ENCODE results near the gene NRXN2. TPM values are rescaled to one million over a fixed set of nuclear protein-coding genes. Genes with fewer than 3 reads are reported as not detected.

Gene NRXN2
- total and polyA plus RNA-seq, 2 of the 13 experiments (the other 11 are each of a cell fraction or from before 2014, with no cell fraction given), result not detected

GRCh38 chr11:64647019-64647779 is 75.8 kb downstream of the NRXN2 start:
- H3K9ac ChIP-seq (ENCODE audit: insufficient read depth, low read depth, low read length), result no peak overlapping the region
- H3K9me3 ChIP-seq (ENCODE audit: low read length), result no peaks in the 10 kb centered on the region
- no peak overlapping the region for H3K4me3 ChIP-seq (replicated peaks in 1 of 3; ENCODE audit: insufficient read depth in 1 of 3, low read depth in 2 of 3, low read length in 3 of 3)
- H3K4me1 ChIP-seq (ENCODE audit: insufficient read depth, low read length), result no peaks in the 10 kb centered on the region
- POLR2A ChIA-PET, result no interaction called here
- CTCF ChIA-PET (ENCODE audit: low intra/inter-chr PET ratio, low total read pairs), result no interaction called here
- intact Hi-C loops (cut with micrococcal nuclease; ENCODE audit: unreplicated experiment), result no loop called here
- in situ Hi-C loops (cut with HindIII; ENCODE audit: extremely low pct_ligation_motif_present, low pct_unique_long_range_greater_than_20kb), result no loop called here
- no peaks in the 10 kb centered on the region for H3K79me2 ChIP-seq (ENCODE audit: insufficient read depth, low read length)
- H2AFZ ChIP-seq (ENCODE audit: low read length), result no peak overlapping the region
- H3K27ac ChIP-seq (ENCODE audit: extremely low read length, insufficient read depth, low read length), result no peak overlapping the region
- 17% methylated on average over 8 of the region's 9 CpGs for WGBS (ENCODE audit: low lambda C conversion rate)
- no peak for TF ChIP-seq ISL2 (CRISPR knock-in tag; IDR thresholded peaks at IDR 0.05)
- no peak for TF ChIP-seq REXO4 (CRISPR knock-in tag; IDR thresholded peaks at IDR 0.05; ENCODE audit: borderline replicate concordance)
- TF ChIP-seq ARID3A (IDR thresholded peaks at IDR 0.05; ENCODE audit: low read depth, low read length), result no peak
- no peak for TF ChIP-seq ZNF138 (CRISPR knock-in tag; IDR thresholded peaks at IDR 0.05; ENCODE audit: low read depth)
- TF ChIP-seq MTF2 (CRISPR knock-in tag; IDR thresholded peaks at IDR 0.05; ENCODE audit: borderline replicate concordance), result no peak
- TF ChIP-seq PRMT3 (CRISPR knock-in tag; IDR thresholded peaks at IDR 0.05; ENCODE audit: borderline replicate concordance, low read depth), result no peak
- TF ChIP-seq, protein P1, sequence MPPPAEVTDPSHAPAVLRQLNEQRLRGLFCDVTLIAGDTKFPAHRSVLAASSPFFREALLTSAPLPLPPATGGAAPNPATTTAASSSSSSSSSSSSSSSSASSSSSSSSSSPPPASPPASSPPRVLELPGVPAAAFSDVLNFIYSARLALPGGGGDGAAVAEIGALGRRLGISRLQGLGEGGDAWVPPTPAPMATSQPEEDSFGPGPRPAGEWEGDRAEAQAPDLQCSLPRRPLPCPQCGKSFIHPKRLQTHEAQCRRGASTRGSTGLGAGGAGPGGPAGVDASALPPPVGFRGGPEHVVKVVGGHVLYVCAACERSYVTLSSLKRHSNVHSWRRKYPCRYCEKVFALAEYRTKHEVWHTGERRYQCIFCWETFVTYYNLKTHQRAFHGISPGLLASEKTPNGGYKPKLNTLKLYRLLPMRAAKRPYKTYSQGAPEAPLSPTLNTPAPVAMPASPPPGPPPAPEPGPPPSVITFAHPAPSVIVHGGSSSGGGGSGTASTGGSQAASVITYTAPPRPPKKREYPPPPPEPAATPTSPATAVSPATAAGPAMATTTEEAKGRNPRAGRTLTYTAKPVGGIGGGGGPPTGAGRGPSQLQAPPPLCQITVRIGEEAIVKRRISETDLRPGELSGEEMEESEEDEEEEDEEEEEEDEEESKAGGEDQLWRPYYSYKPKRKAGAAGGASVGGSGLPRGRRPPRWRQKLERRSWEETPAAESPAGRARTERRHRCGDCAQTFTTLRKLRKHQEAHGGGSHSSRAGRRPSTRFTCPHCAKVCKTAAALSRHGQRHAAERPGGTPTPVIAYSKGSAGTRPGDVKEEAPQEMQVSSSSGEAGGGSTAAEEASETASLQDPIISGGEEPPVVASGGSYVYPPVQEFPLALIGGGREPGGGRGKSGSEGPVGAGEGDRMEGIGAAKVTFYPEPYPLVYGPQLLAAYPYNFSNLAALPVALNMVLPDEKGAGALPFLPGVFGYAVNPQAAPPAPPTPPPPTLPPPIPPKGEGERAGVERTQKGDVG (CRISPR knock-in tag; IDR thresholded peaks at IDR 0.05; ENCODE audit: borderline replicate concordance), result no peak
- TF ChIP-seq ZFP36L2 (CRISPR knock-in tag; IDR thresholded peaks at IDR 0.05), result no peak
- TF ChIP-seq SMAD9 (CRISPR knock-in tag; IDR thresholded peaks at IDR 0.05), result no peak
- no peak for TF ChIP-seq ZNF614 (CRISPR knock-in tag; IDR thresholded peaks at IDR 0.05; ENCODE audit: borderline replicate concordance)
- TF ChIP-seq ZNF354B (CRISPR knock-in tag; IDR thresholded peaks at IDR 0.05), result no peak
- no peak for ATAC-seq
- no peaks in the 10 kb centered on the region for H3K36me3 ChIP-seq (replicated peaks in 1 of 2; ENCODE audit: control insufficient read depth in 1 of 2, insufficient read depth in 2 of 2, low read length in 2 of 2)
- H3K27me3 ChIP-seq (ENCODE audit: control insufficient read depth in 1 of 2, insufficient read depth in 2 of 2, low read length in 2 of 2), result peaks cover 12 to 51% of the 10 kb centered on the region in 2 experiments; a peak in 4 of 5 replicates
- H3K4me2 ChIP-seq (ENCODE audit: low read depth, low read length), result no peak overlapping the region
- no TSS peak for BruUV-seq (replicated peaks)
- no peak for DNase-seq (ENCODE audit: low spot score)
- H4K20me1 ChIP-seq (ENCODE audit: insufficient read depth, low read length), result no peaks in the 10 kb centered on the region
- no peak for FAIRE-seq
